GM12878 (cell line): ENCODE data around the gene DMD.
"Not testable (repeated sequence)": the region's sequence is repeated elsewhere in the genome, so short reads cannot be mapped to it uniquely, and the experiment has no call there.

Source experiments
- CHD1 ChIP-seq: IDR thresholded peaks from 2 replicates; pipeline ENCODE4 v1.6.1; 2012; ENCODE audit warnings: low read depth, low read length, improper control_type of control experiment
- CHD2 ChIP-seq: IDR thresholded peaks from 2 replicates; pipeline ENCODE4 v1.6.1; 2011; ENCODE audit warnings: low read depth, low read length, improper control_type of control experiment, borderline replicate concordance
- HCFC1 ChIP-seq: fragments of 150-350 bp; IDR thresholded peaks from 2 replicates; pipeline ENCODE4 v1.6.1; 2014; ENCODE audit warnings: low read length
- POLR2A ChIP-seq: IDR thresholded peaks from 2 replicates; pipeline ENCODE4 v1.6.1; 2011; ENCODE audit warnings: low read depth, mild to moderate bottlenecking, low read length
- POLR2AphosphoS5 ChIP-seq: IDR thresholded peaks from 2 replicates; pipeline ENCODE4 v1.6.1; 2011; ENCODE audit warnings: mild to moderate bottlenecking, low read length, inconsistent platforms
- TARDBP ChIP-seq: IDR thresholded peaks from 2 replicates; pipeline ENCODE4 v1.6.1; 2016; ENCODE audit warnings: borderline replicate concordance

DNA sequence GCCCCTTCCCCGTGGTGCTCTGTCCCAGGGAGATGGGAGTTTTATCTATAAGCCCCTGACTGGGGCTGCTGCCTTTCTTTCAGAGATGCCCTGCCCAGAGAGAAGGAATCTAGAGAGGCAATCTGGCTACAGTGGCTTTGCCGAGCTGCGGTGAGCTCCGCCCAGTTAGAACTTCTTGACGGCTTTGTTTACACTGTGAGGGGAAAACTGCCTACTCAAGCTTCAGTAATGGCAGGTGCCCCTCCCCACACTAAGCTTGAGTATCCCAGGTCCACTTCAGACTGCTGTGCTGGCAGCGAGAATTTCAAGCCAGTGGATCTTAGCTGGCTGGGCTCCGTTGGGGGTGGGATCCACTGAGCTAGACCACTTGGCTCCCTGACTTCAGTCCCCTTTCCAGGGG lies 1740.6 kb downstream of the DMD start:
- TF ChIP-seq POLR2AphosphoS5, POLR2A, CHD1, TARDBP, CHD2, HCFC1: not testable (repeated sequence)
